ENCODE data around the gene KDM5A. TPM values are rescaled to one million over a fixed set of nuclear protein-coding genes. Genes with fewer than 3 reads are reported as not detected.

Gene KDM5A
- total RNA-seq, 3 donors from 2014 or later, result 54.6 to 76.2 (median 74.9) TPM

DNA sequence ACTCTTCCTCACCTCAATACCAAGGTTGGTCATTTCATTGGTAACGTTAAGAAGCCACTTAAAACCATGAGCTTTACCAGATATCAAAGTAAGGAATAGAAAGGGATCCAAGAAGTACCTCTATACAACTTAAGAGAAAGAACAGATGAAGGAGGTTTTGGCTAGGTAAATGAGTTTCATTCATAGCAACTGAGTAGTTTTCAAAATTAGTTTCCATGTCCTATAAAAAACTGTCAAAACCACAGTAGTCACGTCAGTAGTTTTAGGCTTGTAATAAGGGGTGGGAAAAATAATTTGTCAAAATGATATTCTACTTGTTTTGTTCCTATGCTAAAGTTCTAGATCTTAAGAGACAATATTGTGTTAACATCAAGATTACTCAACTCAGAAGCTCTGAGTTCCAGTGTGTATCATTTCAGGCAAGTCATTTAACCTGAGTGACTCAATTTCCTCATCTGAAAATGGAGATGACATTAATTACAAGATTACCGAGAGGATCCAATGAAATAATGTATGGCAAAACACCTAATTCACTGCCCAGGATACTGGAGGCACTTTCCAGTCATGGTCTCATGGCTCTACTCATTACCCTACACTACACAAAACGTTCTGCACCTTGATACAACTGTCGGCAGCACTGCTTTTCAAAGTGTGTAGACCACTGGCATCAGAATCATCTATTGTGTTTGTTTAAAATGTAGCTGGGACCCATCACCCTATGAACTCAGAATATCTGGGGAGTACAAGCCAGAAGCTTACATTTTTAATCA, 102.4 kb downstream of the KDM5A start:
- no peaks in the 10 kb centered on the region for H3K4me1 ChIP-seq (ENCODE audit: low read depth)
- TF ChIP-seq, protein P1, sequence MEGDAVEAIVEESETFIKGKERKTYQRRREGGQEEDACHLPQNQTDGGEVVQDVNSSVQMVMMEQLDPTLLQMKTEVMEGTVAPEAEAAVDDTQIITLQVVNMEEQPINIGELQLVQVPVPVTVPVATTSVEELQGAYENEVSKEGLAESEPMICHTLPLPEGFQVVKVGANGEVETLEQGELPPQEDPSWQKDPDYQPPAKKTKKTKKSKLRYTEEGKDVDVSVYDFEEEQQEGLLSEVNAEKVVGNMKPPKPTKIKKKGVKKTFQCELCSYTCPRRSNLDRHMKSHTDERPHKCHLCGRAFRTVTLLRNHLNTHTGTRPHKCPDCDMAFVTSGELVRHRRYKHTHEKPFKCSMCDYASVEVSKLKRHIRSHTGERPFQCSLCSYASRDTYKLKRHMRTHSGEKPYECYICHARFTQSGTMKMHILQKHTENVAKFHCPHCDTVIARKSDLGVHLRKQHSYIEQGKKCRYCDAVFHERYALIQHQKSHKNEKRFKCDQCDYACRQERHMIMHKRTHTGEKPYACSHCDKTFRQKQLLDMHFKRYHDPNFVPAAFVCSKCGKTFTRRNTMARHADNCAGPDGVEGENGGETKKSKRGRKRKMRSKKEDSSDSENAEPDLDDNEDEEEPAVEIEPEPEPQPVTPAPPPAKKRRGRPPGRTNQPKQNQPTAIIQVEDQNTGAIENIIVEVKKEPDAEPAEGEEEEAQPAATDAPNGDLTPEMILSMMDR (IDR thresholded peaks at IDR 0.05), result no peak
- ATAC-seq (no peak), DNase-seq (no peak)
- no peak overlapping the region for H3K4me3 ChIP-seq
- no peaks in the 10 kb centered on the region for H3K36me3 ChIP-seq (ENCODE audit: low read depth)
- intact Hi-C loops (cut with DNase I, micrococcal nuclease), result no loop called here
- no peaks in the 10 kb centered on the region for H3K9me3 ChIP-seq

DNA sequence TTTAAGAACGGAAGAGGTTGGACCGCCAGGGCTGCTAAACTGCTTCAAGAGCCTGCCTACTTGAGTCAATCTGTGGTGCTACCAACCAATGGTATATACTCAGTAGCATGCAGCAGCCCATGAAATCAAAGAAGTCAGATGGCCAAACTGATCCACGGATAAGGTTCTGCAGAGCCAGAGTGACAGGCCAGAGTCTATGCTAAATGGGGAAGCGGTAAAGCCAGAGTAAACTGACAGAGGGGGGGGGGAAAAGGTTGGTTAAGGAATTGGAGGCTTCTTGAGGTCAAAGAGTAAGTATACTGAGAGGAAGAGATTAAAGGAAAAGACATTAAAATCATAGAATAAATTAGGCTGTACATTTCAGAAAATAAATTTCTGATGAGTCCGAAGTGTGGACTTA, 111.1 kb downstream of the KDM5A start:
- intact Hi-C loops (cut with DNase I, micrococcal nuclease), result no loop called here
- TF ChIP-seq, protein P1 (IDR thresholded peaks at IDR 0.05), result no peak
- ATAC-seq, result no peak
- Histone ChIP-seq H3K4me1 (ENCODE audit: low read depth) (no peaks in the 10 kb centered on the region), H3K4me3 (no peak overlapping the region), H3K36me3 (ENCODE audit: low read depth) (no peaks in the 10 kb centered on the region), H3K9me3 (no peaks in the 10 kb centered on the region)
- no peak for DNase-seq

DNA sequence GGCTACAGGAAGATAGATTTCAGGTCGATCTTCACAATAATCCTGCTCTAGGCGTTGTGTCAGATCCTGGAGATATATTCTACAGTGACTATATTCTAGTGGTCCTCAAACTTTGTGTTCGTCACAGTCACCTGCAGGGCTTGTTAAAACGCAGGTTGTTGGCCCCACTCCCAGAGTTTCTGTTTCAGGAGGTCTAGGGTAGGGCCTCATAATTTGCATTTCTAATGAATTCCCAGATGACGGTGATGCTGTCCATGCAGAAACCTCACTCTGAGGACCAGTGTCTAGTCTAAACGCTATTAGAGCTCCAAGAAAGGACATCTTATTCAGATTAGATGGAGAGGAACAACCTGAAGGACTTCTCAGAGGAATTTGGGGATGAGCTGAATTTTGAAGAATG, 113.3 kb downstream of the KDM5A start:
- Histone ChIP-seq H3K36me3 (ENCODE audit: low read depth) (no peaks in the 10 kb centered on the region), H3K9me3 (no peaks in the 10 kb centered on the region), H3K4me1 (ENCODE audit: low read depth) (no peaks in the 10 kb centered on the region), H3K4me3 (no peak overlapping the region)
- no peak for ATAC-seq
- intact Hi-C loops (cut with DNase I, micrococcal nuclease), result no loop called here
- DNase-seq, result no peak
- TF ChIP-seq, protein P1 (IDR thresholded peaks at IDR 0.05), result no peak

DNA sequence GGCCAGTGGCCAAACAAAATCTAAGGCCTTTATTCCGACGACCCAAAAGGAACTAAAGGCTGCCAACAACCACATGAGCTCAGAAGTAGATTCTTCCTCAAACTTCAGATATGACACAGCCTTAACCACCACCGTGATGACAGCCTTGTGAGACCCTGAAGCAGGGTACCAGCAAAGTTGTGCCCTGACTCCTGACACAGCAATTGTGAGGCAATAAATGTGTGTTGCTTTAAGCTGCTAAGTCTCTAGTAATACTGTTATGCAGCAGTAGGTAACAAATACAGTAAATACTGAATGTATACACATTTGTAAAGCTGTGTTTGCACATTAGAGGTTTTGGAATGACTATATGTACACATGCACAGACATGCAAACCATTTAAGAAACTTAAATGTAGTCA, 115.7 kb downstream of the KDM5A start:
- Histone ChIP-seq H3K36me3 (ENCODE audit: low read depth) (no peaks in the 10 kb centered on the region), H3K9me3 (no peaks in the 10 kb centered on the region), H3K4me3 (no peak overlapping the region), H3K4me1 (ENCODE audit: low read depth) (no peaks in the 10 kb centered on the region)
- intact Hi-C loops (cut with DNase I, micrococcal nuclease), result no loop called here
- ATAC-seq (no peak), DNase-seq (no peak)
- TF ChIP-seq, protein P1 (IDR thresholded peaks at IDR 0.05), result no peak

DNA sequence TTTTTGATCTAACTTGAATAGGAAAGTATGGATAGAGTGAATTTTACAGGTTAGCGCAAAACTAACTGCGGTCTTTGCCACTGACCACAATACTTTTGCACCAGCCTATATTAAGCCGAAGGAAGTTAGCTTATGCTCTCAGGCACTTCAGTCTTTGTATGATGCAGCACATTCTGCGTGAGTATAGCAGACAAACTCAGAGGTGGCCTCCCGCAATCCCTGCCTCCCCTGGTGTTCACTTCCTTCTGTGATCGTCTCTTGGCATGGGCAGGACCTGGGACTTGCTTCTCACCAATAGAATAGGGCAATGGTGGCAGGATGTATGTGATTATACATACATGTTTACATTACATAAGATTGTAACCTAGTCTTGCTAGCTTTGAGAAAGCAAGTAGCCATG, 116.2 kb downstream of the KDM5A start:
- no peaks in the 10 kb centered on the region for H3K36me3 ChIP-seq (ENCODE audit: low read depth)
- H3K4me3 ChIP-seq, result no peak overlapping the region
- intact Hi-C loops (cut with DNase I, micrococcal nuclease), result no loop called here
- DNase-seq, result no peak
- H3K9me3 ChIP-seq, result no peaks in the 10 kb centered on the region
- no peak for ATAC-seq
- TF ChIP-seq, protein P1 (IDR thresholded peaks at IDR 0.05), result no peak
- H3K4me1 ChIP-seq (ENCODE audit: low read depth), result no peaks in the 10 kb centered on the region
